Endothelial cell of umbilical vein (primary cell): ENCODE measurements around the gene SPATA2L. TPM values are rescaled to one million over a fixed set of nuclear protein-coding genes. Genes with fewer than 3 reads are reported as not detected.
"Not testable (repeated sequence)": the region's sequence is repeated elsewhere in the genome, so short reads cannot be mapped to it uniquely, and the experiment has no call there.

ENCODE experiments used
- BruUV-seq: library from RNA; stranded (reverse); fragments of 400-500 nt; replicated peaks from 2 replicates; lab custom pipeline; 2021; lab: Mats Ljungman, UMichigan
- CTCF ChIA-PET: fragments of 300-600, 350-600 bp; sonication (Branson Sonifier 250); formaldehyde crosslinking; loops from one replicate; lab custom pipeline; 2021; ENCODE audit warnings: antibody characterized with exemption, inconsistent platforms; lab: Charles Lee
- POLR2A ChIA-PET: fragments of 300-600, 350-600 bp; sonication (Branson Sonifier 250); formaldehyde crosslinking; loops from one replicate; lab custom pipeline; 2021; ENCODE audit warnings: antibody characterized with exemption, inconsistent platforms; lab: Charles Lee
- DNase-seq: peaks from one replicate; pipeline ENCODE4 v3.0.0-alpha.2; 2011; ENCODE audit warnings: low read depth, low spot score
- FAIRE-seq: peaks from 2 replicates; lab custom pipeline; 2011; peaks lifted over from hg19 to GRCh38; lab: Jason Lieb, UNC
- H2AFZ ChIP-seq: 2 replicates; pipeline ENCODE4 v1.6.0; 2012; ENCODE audit warnings: low read depth, low read length, control low read depth, inconsistent platforms
- H3K27ac ChIP-seq: 2 replicates; pipeline ENCODE4 v1.5.1; 2011; ENCODE audit warnings: low read depth, mild to moderate bottlenecking, control low read depth, low read length, moderate library complexity; ENCODE audit not compliant: insufficient read depth
- H3K27me3 ChIP-seq, 2 experiments: 2 replicates each; pipeline versions ENCODE4 v1.6.0 to v1.6.1; 2011; ENCODE audit warnings: low read length in 2 of 2, mixed read lengths in 1 of 2; ENCODE audit not compliant: control insufficient read depth in 2 of 2, insufficient read depth in 2 of 2
- H3K36me3 ChIP-seq, 2 experiments: 2 replicates in 1 of 2; 3 replicates in 1 of 2; pipeline ENCODE4 v1.5.1; 2011; ENCODE audit warnings: low read length in 2 of 2, mild to moderate bottlenecking in 1 of 2, moderate library complexity in 1 of 2; ENCODE audit not compliant: control insufficient read depth in 2 of 2, insufficient read depth in 2 of 2; ENCODE audit errors: extremely low read depth in 1 of 2
- H3K4me1 ChIP-seq: 3 replicates; pipeline ENCODE4 v1.5.1; 2011; ENCODE audit warnings: mild to moderate bottlenecking, low read length; ENCODE audit not compliant: control insufficient read depth, insufficient read depth; ENCODE audit errors: extremely low read depth
- H3K4me2 ChIP-seq: 2 replicates; pipeline ENCODE4 v1.6.1; 2011; ENCODE audit warnings: low read length, control low read depth, mixed read lengths; ENCODE audit not compliant: insufficient read depth
- H3K4me3 ChIP-seq, 3 experiments: fragments of 200-600 bp in 1 of 3; sonication (generic), shearing (Covaris generic) in 1 of 3; replicated peaks in 1 of 3; 2 replicates each; pipeline ENCODE4 v1.5.1; 2011 to 2016; ENCODE audit warnings: control low read depth in 3 of 3, low read length in 3 of 3, mild to moderate bottlenecking in 2 of 3, inconsistent platforms in 1 of 3, low read depth in 1 of 3, moderate library complexity in 1 of 3; ENCODE audit not compliant: insufficient read depth in 1 of 3
- H3K79me2 ChIP-seq: 2 replicates; pipeline ENCODE4 v1.6.0; 2012; ENCODE audit warnings: low read length, inconsistent platforms; ENCODE audit not compliant: control insufficient read depth, insufficient read depth
- H3K9ac ChIP-seq: replicated peaks from 2 replicates; pipeline ENCODE3; 2011; ENCODE audit warnings: low read length, control low read depth; ENCODE audit not compliant: insufficient read depth; ENCODE audit errors: extremely low read depth
- H3K9me1 ChIP-seq: replicated peaks from 3 replicates; pipeline ENCODE4 v1.6.0; 2011; ENCODE audit warnings: mild to moderate bottlenecking, low read length; ENCODE audit not compliant: control insufficient read depth, insufficient read depth; ENCODE audit errors: extremely low read depth
- H3K9me3 ChIP-seq: replicated peaks from 2 replicates; pipeline ENCODE4 v1.5.1; 2012; ENCODE audit warnings: low read length, inconsistent platforms; ENCODE audit not compliant: control insufficient read depth, insufficient read depth
- H4K20me1 ChIP-seq: replicated peaks from 2 replicates; pipeline ENCODE3; 2011; ENCODE audit warnings: mild to moderate bottlenecking, low read length; ENCODE audit not compliant: control insufficient read depth, insufficient read depth; ENCODE audit errors: extremely low read depth
- EZH2 ChIP-seq: IDR thresholded peaks from 2 replicates; pipeline ENCODE4 v1.6.1; 2012; ENCODE audit warnings: borderline replicate concordance, low read depth, mild to moderate bottlenecking, moderate library complexity, low read length, inconsistent platforms; ENCODE audit not compliant: severe bottlenecking
- FOS ChIP-seq: IDR thresholded peaks from 2 replicates; pipeline ENCODE4 v1.6.1; 2011; ENCODE audit warnings: mild to moderate bottlenecking, low read length, moderate library complexity, borderline replicate concordance; ENCODE audit not compliant: insufficient read depth
- GATA2 ChIP-seq: IDR thresholded peaks from 2 replicates; pipeline ENCODE4 v1.7.0; 2011; ENCODE audit warnings: low read depth, mild to moderate bottlenecking, moderate library complexity, mixed read lengths, low read length; ENCODE audit not compliant: insufficient read length, insufficient read depth
- JUN ChIP-seq: IDR thresholded peaks from 2 replicates; pipeline ENCODE4 v1.6.1; 2011; ENCODE audit warnings: borderline replicate concordance, low read depth; ENCODE audit not compliant: insufficient read length, insufficient read depth
- MYC ChIP-seq: IDR thresholded peaks from one replicate; pipeline ENCODE4 v1.6.1; 2011; ENCODE audit warnings: mild to moderate bottlenecking, low read depth, low read length
- POLR2A ChIP-seq: IDR thresholded peaks from 2 replicates; pipeline ENCODE4 v1.6.1; 2012; ENCODE audit warnings: low read depth, mild to moderate bottlenecking, control low read depth, low read length
- POLR2AphosphoS5 ChIP-seq: IDR thresholded peaks from 2 replicates; pipeline ENCODE4 v1.6.1; 2012; ENCODE audit warnings: low read depth, mild to moderate bottlenecking, control low read depth, low read length, moderate library complexity; ENCODE audit not compliant: insufficient read depth
- dilution Hi-C: fragments of 300-500 bp; cut with MboI; formaldehyde crosslinking; loops from one replicate; pipeline ENCODE4 v1.15.0; 2019; ENCODE audit warnings: low sequenced_read_pairs; ENCODE audit not compliant: extremely low pct_ligation_motif_present
- intact Hi-C: fragments of 100-400 bp; cut with micrococcal nuclease; formaldehyde crosslinking; loops from one replicate; pipeline ENCODE4 v1.10.0; 2022
- polyA plus RNA-seq, 4 experiments: library from polyadenylated mRNA; depleted of rRNA in 3 of 4; stranded (reverse) in 3 of 4; unstranded in 1 of 4; fragments of >200 nt; gene quantifications; 2 replicates each; pipeline versions ENCODE4 v1.2.1 to v1.2.3, GENCODE V29; 2011 to 2012; ENCODE audit warnings: missing spikeins in 1 of 4
- total RNA-seq: library from RNA; stranded (reverse); gene quantifications from 2 replicates; pipeline ENCODE4 v1.2.3, GENCODE V29; 2021
- TF ChIP-seq, protein P1 (sequence below), 2 donors: IDR thresholded peaks; 1 replicate in 1 of 2; 2 replicates in 1 of 2; pipeline ENCODE4 v1.5.1; 2011; ENCODE audit warnings: low read length in 2 of 2, mild to moderate bottlenecking in 2 of 2, moderate library complexity in 2 of 2, control low read depth in 1 of 2, inconsistent platforms in 1 of 2, low read depth in 1 of 2; ENCODE audit not compliant: insufficient read depth in 1 of 2; ENCODE audit errors: extremely low read depth in 1 of 2
- TF ChIP-seq, protein P2 (sequence below): IDR thresholded peaks from 2 replicates; pipeline ENCODE4 v1.6.1; 2011; ENCODE audit not compliant: insufficient read depth, insufficient read length

SPATA2L gene
- total and polyA plus RNA-seq, 2 donors (not counting 3 experiments of a cell fraction or from before 2014, with no cell fraction given), result 7.3 to 7.4 TPM

DNA sequence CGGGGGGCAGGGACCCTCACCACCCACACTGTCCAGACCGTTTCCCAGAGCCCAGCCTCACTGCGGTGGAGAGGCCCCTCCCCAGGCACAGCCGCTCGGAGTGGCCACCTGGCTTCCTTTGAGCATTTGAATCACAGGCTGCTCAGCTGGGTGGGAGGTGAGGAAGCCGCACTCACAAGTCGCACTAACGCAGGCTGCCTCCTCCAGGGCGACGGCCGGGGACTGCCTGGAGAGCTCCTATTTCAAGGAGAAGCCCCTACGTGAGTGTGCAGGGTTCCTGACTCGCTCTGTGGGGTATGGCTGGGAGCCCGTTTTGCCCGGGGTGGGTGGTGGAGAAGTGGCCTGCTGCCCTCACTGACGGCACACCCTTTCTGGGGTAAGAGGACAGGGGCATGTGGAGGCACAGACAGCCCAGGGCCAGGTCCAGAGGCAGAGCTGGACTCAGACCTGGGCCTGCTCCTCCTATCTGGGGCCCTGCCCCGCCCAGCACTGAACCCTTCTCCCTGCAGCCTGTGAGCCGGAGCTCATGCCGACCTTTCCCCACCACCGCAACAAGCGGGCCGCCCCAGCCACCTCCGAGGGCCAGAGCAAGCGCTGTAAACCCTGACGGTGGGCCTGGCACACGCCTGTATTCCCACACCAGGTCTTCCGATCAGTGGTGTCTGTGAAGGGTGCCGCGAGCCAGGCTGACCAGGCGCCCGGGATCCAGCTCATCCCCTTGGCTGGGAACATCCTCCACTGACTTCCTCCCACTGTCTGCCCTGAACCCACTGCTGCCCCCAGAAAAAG is 6.2 kb downstream of the SPATA2L start:
- peaks cover 0 to 38% of the 10 kb centered on the region in 2 experiments for H3K36me3 ChIP-seq
- no peak overlapping the region for H3K4me3 ChIP-seq
- no peaks in the 10 kb centered on the region for H4K20me1 ChIP-seq
- H2AFZ ChIP-seq, result no peak overlapping the region
- no peaks in the 10 kb centered on the region for H3K9me1 ChIP-seq
- intact Hi-C loops (no loop called here), dilution Hi-C loops (no loop called here)
- no peaks in the 10 kb centered on the region for H3K27me3 ChIP-seq
- no peak for TF ChIP-seq POLR2AphosphoS5
- no peak for TF ChIP-seq POLR2A
- TF ChIP-seq MYC, result no peak
- no peak for TF ChIP-seq FOS
- no peak for TF ChIP-seq EZH2
- TF ChIP-seq, protein P1, sequence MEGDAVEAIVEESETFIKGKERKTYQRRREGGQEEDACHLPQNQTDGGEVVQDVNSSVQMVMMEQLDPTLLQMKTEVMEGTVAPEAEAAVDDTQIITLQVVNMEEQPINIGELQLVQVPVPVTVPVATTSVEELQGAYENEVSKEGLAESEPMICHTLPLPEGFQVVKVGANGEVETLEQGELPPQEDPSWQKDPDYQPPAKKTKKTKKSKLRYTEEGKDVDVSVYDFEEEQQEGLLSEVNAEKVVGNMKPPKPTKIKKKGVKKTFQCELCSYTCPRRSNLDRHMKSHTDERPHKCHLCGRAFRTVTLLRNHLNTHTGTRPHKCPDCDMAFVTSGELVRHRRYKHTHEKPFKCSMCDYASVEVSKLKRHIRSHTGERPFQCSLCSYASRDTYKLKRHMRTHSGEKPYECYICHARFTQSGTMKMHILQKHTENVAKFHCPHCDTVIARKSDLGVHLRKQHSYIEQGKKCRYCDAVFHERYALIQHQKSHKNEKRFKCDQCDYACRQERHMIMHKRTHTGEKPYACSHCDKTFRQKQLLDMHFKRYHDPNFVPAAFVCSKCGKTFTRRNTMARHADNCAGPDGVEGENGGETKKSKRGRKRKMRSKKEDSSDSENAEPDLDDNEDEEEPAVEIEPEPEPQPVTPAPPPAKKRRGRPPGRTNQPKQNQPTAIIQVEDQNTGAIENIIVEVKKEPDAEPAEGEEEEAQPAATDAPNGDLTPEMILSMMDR (IDR thresholded peaks at IDR 0.05; ENCODE audit: extremely low read depth in 1 of 2, insufficient read depth in 1 of 2, low read depth in 1 of 2, low read length in 2 of 2), result no peak
- TF ChIP-seq GATA2, result no peak
- TF ChIP-seq, protein P2, sequence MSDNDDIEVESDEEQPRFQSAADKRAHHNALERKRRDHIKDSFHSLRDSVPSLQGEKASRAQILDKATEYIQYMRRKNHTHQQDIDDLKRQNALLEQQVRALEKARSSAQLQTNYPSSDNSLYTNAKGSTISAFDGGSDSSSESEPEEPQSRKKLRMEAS, result no peak
- TF ChIP-seq JUN, result no peak
- BruUV-seq, result no TSS peak
- no peak overlapping the region for H3K9ac ChIP-seq
- DNase-seq (no peak), FAIRE-seq (no peak)
- CTCF ChIA-PET, result no interaction called here
- POLR2A ChIA-PET, result interaction anchor here (0.6 kb wide), 1 partner anchor 84 kb away, joined by 3 read pairs; no protein-coding TSS in a partner anchor
- peaks cover under 1% of the 10 kb centered on the region for H3K4me1 ChIP-seq
- H3K27ac ChIP-seq, result no peak overlapping the region
- no peaks in the 10 kb centered on the region for H3K79me2 ChIP-seq
- H3K4me2 ChIP-seq, result no peak overlapping the region
- H3K9me3 ChIP-seq, result no peaks in the 10 kb centered on the region

DNA sequence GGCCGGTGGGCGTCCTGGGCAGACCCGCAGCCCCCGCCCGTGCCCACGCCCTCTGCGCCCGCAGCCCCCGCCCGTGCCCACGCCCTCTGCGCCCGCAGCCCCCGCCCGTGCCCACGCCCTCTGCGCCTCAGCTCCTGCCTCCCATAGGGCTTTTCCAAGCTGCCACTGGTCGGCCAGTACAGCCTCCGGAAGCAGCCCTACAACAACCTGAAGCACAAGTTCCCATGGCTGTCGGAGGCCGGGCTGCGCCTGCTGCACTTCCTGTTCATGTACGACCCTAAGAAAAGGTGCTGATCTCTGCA is 6.8 kb downstream of the SPATA2L start:
- H3K27ac ChIP-seq, H3K9me1 ChIP-seq, intact Hi-C loops, CTCF ChIA-PET, DNase-seq, POLR2A ChIA-PET, dilution Hi-C loops, H3K4me2 ChIP-seq, H3K79me2 ChIP-seq, H3K27me3 ChIP-seq, H3K9me3 ChIP-seq, H3K4me3 ChIP-seq, H3K9ac ChIP-seq, FAIRE-seq, H3K4me1 ChIP-seq, H4K20me1 ChIP-seq, H2AFZ ChIP-seq, BruUV-seq: not testable (repeated sequence)
- H3K36me3 ChIP-seq, result peaks cover 0 to 38% of the 10 kb centered on the region in 2 experiments
